Hepatocyte (in vitro differentiated cells): ENCODE results near the gene PHKB.
"Not testable (repeated sequence)": the region's sequence is repeated elsewhere in the genome, so short reads cannot be mapped to it uniquely, and the experiment has no call there.

Experiments
- CTCF ChIP-seq: fragments of 200-600 bp; sonication (generic); IDR thresholded peaks from 2 replicates; pipeline ENCODE4 v1.5.1; 2016; ENCODE audit warnings: antibody characterized with exemption, mild to moderate bottlenecking; ENCODE audit not compliant: poor library complexity
- EZH2 ChIP-seq: fragments of 200-600 bp; sonication (generic); IDR thresholded peaks from 2 replicates; pipeline ENCODE4 v1.6.1; 2016; ENCODE audit warnings: antibody characterized with exemption, mild to moderate bottlenecking, borderline replicate concordance
- EZH2phosphoT487 ChIP-seq: fragments of 200-600 bp; sonication (generic); IDR thresholded peaks from one replicate; pipeline ENCODE4 v1.6.1; 2018; ENCODE audit warnings: antibody characterized with exemption, mild to moderate bottlenecking, low read depth, moderate library complexity; ENCODE audit not compliant: unreplicated experiment, severe bottlenecking

GRCh38 chr16:47473004-47473403 lies 11.9 kb downstream of the PHKB start:
- TF ChIP-seq CTCF, EZH2, EZH2phosphoT487: not testable (repeated sequence)
